ENCODE results near the gene ETV6.

ETV6 gene

GRCh38 chr12:11746024-11746771 is 96.7 kb downstream of the ETV6 start:
- DNase-seq: no peak

GRCh38 chr12:11746940-11747716 is 97.7 kb downstream of the ETV6 start:
- DNase-seq: no peak

GRCh38 chr12:11747969-11748368 is 98.5 kb downstream of the ETV6 start:
- DNase-seq: no peak

- no peak for DNase-seq
Observed at GRCh38 chr12:11748903-11749302, 99.4 kb downstream of the ETV6 start.

- no peak for DNase-seq
Observed at GRCh38 chr12:11749943-11750690, 100.6 kb downstream of the ETV6 start.

DNA sequence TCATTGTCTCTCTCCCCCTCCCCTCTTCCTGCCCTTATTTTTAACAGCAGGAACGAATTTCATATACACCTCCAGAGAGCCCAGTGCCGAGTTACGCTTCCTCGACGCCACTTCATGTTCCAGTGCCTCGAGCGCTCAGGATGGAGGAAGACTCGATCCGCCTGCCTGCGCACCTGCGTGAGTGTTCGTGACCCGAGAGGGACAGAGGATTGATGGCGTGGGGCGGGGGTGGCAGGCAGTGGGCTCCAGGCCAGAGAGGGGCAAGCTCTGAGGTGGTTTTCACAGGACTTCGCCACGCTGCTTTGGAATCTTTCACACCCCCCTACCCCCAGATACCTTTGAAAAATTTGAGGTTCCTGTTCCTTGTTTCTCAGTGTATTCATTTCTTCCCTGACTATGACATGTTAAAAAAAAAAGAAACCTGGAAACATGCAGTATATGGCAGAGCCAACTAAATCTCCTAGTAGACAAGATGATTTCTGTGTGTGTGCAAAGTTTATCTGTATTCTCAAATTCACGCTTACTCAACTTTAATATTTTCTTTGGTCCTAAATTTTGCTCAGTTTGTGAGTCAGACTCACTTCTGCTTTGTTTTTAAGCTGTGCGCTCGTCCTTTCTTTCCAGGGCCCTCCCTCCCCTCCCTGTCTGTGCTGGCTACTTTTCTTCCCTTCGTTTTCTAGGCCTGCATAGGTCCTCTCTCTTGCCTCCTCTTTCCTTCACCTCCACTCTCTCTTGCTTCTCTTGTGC is 103.1 kb downstream of the ETV6 start:
- no peak for DNase-seq

- no peak for DNase-seq
Observed at GRCh38 chr12:11753150-11753499, 103.7 kb downstream of the ETV6 start.

- DNase-seq: no peak
Observed at GRCh38 chr12:11753826-11754225, 104.4 kb downstream of the ETV6 start.

GRCh38 chr12:11754256-11754655 is 104.8 kb downstream of the ETV6 start:
- no peak for DNase-seq

GRCh38 chr12:11755302-11755930 is 105.9 kb downstream of the ETV6 start:
- DNase-seq: no peak

DNA sequence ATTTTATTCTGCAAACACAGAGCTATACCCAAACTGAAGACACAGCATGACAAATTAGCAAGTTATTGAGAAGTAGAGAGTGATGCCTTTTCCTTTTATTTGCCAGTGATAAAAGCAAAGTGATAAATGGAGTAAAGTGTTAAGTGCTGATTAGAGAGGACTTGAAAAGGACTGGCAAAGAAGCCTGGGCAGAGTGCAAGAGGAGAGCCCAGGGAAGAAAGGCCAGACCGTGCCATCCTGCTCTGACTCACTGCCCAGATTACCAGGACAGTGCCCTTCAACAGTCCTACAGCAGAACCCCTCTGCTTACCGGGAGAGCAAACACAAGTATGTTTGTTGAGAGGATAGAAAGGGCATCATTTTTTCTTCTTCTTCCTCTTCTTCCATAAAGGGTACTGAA is 106.5 kb downstream of the ETV6 start:
- DNase-seq: no peak

DNA sequence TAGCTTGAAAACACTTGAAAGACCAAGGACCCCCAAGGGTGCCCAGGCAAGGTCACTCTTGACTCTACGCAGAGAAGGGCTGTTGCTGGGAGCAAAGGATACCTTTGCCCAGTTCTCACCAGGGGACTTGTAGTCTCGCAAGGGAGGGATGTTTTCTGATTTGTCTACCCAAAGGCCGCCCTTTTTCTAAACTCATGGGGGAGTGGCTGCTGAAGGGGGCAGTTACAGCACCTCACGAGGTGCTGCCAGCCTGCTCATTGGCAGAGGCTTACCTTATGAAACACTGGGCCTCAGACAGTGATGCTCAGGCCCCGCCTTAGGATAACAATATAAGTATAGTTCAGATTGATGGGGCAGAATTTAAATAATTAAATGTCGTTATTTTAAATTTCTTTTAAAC is 107.0 kb downstream of the ETV6 start:
- DNase-seq: no peak

DNA sequence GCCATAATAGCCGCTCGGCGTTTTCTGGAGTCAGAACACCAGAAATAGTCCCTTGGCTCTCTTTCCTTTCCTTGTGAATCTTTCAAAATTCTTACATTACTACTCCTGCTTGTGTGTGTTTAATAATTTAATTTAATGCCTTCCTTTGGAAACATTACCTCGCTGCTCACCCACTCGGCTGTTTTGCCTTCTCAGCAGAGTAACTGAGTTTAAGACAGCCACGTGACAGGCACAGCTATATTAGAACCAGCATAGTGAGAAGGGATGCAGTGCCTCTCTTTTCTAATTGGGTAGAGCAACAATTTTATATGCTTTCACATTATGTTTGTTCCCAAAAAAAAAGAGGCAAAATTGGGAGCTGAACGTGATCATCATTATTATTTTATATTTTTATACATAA is 107.6 kb downstream of the ETV6 start:
- no peak for DNase-seq

GRCh38 chr12:11757531-11757930 is 108.1 kb downstream of the ETV6 start:
- no peak for DNase-seq

- no peak for DNase-seq
Observed at GRCh38 chr12:11758087-11758486, 108.6 kb downstream of the ETV6 start.

- no peak for DNase-seq
Observed at GRCh38 chr12:11758510-11759493, 109.3 kb downstream of the ETV6 start.

DNA sequence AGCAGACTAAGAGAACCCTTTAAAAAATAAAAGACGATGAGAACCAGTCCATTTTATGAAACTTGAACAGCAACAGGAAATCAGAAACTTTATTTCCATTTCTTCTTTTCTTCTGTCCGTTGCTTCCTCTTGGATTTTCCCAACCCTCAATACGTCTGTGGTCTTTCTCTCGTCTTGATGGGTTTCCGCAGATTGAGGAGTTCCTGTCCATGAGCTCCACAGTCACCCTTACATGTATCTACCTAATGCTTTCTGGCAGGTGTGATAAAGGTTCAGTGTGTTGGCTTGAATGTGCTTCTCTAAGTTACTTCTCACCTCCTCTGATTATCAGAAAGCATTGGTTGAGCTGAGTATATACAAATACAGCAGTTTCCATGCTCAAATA is 110.0 kb downstream of the ETV6 start:
- DNase-seq: no peak

GRCh38 chr12:11759899-11760298 is 110.4 kb downstream of the ETV6 start:
- no peak for DNase-seq

GRCh38 chr12:11761869-11762567 is 112.5 kb downstream of the ETV6 start:
- DNase-seq: no peak

DNA sequence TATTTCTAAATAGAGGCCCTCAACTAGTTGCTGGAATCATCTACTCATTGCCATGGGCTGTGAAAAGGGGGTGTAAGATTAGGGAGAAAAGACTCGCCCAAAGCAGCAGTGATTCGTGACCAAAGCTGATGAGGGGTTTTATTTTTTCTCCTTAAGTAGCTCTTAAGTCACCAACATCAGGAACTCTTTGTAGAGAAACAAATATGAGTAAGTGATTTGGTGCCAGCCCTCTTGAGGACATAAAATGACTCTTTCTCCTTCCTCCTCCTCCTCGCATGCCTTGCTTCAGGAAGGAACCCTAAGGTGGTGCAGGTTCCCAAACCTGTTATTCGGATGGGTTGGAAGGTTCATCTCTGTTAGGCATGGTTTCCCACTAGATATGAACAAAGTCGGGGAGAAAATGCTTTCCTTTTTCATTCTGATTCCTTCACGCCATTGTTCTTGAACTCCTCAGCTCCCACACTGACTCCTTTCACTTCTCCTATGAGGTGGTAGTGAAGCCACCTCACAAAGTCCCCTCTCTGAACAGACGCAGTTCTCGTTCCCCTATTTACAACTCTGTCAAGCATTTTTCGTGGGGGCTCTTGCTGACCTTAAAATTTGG is 113.4 kb downstream of the ETV6 start:
- DNase-seq: no peak
